ENCODE measurements around the gene NUCKS1.

DNA sequence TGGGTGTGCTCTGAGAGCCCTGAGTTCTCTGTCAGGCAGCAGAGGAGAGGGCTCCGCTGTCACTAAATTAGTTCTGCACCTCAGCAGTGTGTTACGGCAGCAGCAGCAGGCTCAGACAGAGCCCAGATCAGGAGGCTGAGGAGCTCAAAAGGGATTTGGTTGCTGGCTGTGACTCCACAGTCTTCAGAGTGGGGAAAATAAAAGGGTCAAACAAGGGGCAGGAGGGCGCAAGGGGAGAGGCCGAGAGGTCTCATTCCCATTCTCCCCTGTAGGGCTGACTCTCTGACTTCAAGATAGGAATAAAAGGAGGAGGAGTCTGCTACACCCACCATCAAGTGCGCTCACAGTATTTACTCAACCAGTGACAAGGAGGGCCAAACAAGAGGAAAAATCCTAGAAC lies 60.5 kb downstream of the NUCKS1 start:
- no peak for TF ChIP-seq RAD21 (IDR thresholded peaks at IDR 0.05; ENCODE audit: low read length)
- TF ChIP-seq, protein P1, sequence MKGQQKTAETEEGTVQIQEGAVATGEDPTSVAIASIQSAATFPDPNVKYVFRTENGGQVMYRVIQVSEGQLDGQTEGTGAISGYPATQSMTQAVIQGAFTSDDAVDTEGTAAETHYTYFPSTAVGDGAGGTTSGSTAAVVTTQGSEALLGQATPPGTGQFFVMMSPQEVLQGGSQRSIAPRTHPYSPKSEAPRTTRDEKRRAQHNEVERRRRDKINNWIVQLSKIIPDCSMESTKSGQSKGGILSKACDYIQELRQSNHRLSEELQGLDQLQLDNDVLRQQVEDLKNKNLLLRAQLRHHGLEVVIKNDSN (IDR thresholded peaks at IDR 0.05; ENCODE audit: borderline replicate concordance, low read depth), result no peak
- TF ChIP-seq, protein P2, sequence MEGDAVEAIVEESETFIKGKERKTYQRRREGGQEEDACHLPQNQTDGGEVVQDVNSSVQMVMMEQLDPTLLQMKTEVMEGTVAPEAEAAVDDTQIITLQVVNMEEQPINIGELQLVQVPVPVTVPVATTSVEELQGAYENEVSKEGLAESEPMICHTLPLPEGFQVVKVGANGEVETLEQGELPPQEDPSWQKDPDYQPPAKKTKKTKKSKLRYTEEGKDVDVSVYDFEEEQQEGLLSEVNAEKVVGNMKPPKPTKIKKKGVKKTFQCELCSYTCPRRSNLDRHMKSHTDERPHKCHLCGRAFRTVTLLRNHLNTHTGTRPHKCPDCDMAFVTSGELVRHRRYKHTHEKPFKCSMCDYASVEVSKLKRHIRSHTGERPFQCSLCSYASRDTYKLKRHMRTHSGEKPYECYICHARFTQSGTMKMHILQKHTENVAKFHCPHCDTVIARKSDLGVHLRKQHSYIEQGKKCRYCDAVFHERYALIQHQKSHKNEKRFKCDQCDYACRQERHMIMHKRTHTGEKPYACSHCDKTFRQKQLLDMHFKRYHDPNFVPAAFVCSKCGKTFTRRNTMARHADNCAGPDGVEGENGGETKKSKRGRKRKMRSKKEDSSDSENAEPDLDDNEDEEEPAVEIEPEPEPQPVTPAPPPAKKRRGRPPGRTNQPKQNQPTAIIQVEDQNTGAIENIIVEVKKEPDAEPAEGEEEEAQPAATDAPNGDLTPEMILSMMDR (IDR thresholded peaks at IDR 0.05), result no peak
- no peak for TF ChIP-seq SMC3 (IDR thresholded peaks at IDR 0.05; ENCODE audit: low read depth, low read length)
- TF ChIP-seq, protein P3, sequence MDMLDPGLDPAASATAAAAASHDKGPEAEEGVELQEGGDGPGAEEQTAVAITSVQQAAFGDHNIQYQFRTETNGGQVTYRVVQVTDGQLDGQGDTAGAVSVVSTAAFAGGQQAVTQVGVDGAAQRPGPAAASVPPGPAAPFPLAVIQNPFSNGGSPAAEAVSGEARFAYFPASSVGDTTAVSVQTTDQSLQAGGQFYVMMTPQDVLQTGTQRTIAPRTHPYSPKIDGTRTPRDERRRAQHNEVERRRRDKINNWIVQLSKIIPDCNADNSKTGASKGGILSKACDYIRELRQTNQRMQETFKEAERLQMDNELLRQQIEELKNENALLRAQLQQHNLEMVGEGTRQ (IDR thresholded peaks at IDR 0.05; ENCODE audit: borderline replicate concordance, low read depth, low read length), result no peak
- TF ChIP-seq TAF1 (IDR thresholded peaks at IDR 0.05; ENCODE audit: borderline replicate concordance, low read depth, low read length), result no peak
- no peak for TF ChIP-seq MXI1 (IDR thresholded peaks at IDR 0.05; ENCODE audit: low read depth, low read length)
